ENCODE data around the gene CACUL1.

The CACUL1 gene

DNA sequence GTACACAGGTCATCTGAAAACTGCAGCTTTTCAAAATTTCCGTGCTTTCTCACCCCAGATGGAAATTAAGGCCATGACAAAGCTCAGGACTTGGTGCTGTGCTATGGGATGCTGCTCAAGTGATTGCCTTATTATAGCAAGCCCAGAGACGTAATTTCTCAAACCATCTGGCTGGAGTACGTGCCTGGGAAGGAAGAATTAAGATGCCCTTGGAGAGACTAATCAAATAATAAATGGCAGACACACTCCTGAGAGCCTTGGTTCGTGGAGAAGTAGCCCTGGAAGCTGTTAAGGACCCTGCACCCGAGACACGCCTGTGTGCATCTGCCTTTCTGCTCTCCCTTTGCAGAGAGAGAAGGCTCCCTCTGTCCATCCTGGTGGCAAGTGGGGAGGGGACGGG is 121.0 kb downstream of the CACUL1 start:
- no peak for DNase-seq

DNA sequence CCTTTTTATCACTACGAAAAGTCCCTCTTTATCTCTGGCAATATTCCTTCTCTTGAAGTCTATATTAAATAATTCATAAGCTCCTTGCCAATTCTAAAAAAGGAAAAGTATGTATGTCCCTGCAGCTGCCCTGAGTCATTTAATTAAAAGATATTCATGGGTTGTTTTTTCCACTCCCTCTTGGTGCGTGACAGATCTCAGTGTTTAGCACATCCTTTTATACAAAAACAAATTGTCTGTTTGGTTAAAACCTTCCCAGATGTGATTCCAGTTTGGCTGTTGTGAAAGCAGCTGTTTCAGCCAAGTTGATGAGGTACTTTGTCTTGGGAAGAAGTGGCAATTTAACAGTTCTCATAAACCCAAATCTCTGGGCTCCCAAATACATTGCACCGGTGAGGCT is 125.6 kb downstream of the CACUL1 start:
- DNase-seq = no peak

DNA sequence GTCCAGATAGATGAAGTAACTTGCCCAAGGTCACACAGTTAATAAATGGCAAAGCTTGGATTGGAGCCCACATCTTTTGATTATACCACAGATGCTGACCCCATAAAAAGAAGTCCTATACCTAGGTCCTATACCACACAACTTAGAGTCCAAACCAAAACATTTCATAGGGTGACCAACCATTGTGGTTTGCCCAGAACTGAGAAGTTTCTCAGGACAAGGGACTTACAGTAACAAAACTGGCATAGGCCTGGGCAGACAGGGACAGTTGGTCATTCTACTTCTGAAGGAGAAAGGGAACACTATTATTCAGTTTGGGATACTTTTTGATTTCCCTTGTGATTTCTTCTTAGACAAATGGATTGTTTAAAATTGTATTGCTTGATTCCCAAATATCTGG is 126.4 kb downstream of the CACUL1 start:
- no peak for DNase-seq

DNA sequence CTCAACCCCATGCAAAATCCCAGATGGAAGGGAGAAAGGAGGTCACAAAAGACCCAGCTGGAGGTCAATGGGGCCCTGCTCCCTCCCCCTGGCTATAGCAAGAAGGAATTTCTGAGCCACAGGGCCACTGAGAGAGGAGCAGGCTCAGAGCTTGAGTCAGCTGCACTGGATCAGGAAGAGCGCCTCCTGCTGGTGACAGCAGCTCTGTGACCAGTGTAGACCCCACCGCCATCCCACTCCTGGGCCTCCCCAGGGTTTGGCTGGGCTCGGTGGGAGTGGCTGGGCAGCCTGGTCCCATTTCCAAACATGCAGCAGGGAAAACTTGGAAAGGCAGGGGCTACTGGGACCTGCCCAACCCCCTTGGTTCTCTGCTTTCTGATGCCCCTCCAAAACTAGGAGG is 127.8 kb downstream of the CACUL1 start:
- no peak for DNase-seq

All from activated naive CD4-positive, alpha-beta T cell (primary cell).